ENCODE measurements around the gene GDPGP1.
"Not testable (repeated sequence)": the region's sequence is repeated elsewhere in the genome, so short reads cannot be mapped to it uniquely, and the experiment has no call there.

GDPGP1 gene

GRCh38 chr15:90287946-90288345, 53.9 kb downstream of the GDPGP1 start:
- DNase-seq (ENCODE audit: low read depth) = no peak
- TF ChIP-seq CTCF (conservative IDR thresholded peaks at IDR 0.05; ENCODE audit: control insufficient read depth, insufficient read depth, low read depth, low read length) = no peak
- no peak overlapping the region for H3K4me3 ChIP-seq (ENCODE audit: control insufficient read depth, low read depth, low read length)

- no peak overlapping the region for H3K4me3 ChIP-seq (ENCODE audit: control insufficient read depth, low read depth, low read length)
- peak; percentile 24 for DNase-seq (ENCODE audit: low read depth)
- TF ChIP-seq CTCF (conservative IDR thresholded peaks at IDR 0.05; ENCODE audit: control insufficient read depth, insufficient read depth, low read depth, low read length) = no peak
Measured at GRCh38 chr15:90291679-90292356, 57.8 kb downstream of the GDPGP1 start.

GRCh38 chr15:90293040-90293810, 59.2 kb downstream of the GDPGP1 start:
- H3K4me3 ChIP-seq (ENCODE audit: control insufficient read depth, low read depth, low read length) = not testable (repeated sequence)
- peak; percentile 73 for TF ChIP-seq CTCF (conservative IDR thresholded peaks at IDR 0.05; ENCODE audit: control insufficient read depth, insufficient read depth, low read depth, low read length)
- DNase-seq (ENCODE audit: low read depth) = peak; percentile 38

- TF ChIP-seq CTCF (conservative IDR thresholded peaks at IDR 0.05; ENCODE audit: control insufficient read depth, insufficient read depth, low read depth, low read length) = no peak
- no peak for DNase-seq (ENCODE audit: low read depth)
- no peak overlapping the region for H3K4me3 ChIP-seq (ENCODE audit: control insufficient read depth, low read depth, low read length)
Measured at GRCh38 chr15:90294159-90294558, 60.1 kb downstream of the GDPGP1 start.

GRCh38 chr15:90294601-90295269, 60.7 kb downstream of the GDPGP1 start:
- H3K4me3 ChIP-seq (ENCODE audit: control insufficient read depth, low read depth, low read length) = no peak overlapping the region
- TF ChIP-seq CTCF (conservative IDR thresholded peaks at IDR 0.05; ENCODE audit: control insufficient read depth, insufficient read depth, low read depth, low read length) = no peak
- DNase-seq (ENCODE audit: low read depth) = no peak

GRCh38 chr15:90295270-90295648, 61.2 kb downstream of the GDPGP1 start:
- H3K4me3 ChIP-seq (ENCODE audit: control insufficient read depth, low read depth, low read length) = no peak overlapping the region
- DNase-seq (ENCODE audit: low read depth) = no peak
- TF ChIP-seq CTCF (conservative IDR thresholded peaks at IDR 0.05; ENCODE audit: control insufficient read depth, insufficient read depth, low read depth, low read length) = no peak
